Measurements from ENCODE around the gene RGS7BP.
"Not testable (repeated sequence)": the region's sequence is repeated elsewhere in the genome, so short reads cannot be mapped to it uniquely, and the experiment has no call there.

RGS7BP gene

DNA sequence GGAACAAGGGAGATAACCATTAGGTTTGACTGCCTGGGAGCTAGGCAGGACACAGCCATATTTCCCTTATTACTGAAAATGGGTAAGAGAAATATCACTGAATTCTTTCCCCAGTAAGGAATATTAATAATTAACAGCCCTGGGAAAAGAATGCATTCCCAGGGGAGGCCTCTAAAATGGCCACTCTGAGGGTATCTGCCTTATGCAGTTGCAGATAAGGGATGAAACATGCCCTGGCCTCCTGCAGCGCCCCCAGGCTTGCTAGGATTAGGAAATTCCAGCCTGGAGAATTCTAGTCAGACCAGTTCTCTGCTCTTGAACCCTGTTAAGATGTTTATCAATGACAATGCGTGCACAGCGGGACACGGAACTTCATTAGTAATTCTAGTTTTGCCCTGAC, 52.8 kb downstream of the RGS7BP start:
- not testable (repeated sequence) for DNase-seq (ENCODE audit: low read depth)

DNA sequence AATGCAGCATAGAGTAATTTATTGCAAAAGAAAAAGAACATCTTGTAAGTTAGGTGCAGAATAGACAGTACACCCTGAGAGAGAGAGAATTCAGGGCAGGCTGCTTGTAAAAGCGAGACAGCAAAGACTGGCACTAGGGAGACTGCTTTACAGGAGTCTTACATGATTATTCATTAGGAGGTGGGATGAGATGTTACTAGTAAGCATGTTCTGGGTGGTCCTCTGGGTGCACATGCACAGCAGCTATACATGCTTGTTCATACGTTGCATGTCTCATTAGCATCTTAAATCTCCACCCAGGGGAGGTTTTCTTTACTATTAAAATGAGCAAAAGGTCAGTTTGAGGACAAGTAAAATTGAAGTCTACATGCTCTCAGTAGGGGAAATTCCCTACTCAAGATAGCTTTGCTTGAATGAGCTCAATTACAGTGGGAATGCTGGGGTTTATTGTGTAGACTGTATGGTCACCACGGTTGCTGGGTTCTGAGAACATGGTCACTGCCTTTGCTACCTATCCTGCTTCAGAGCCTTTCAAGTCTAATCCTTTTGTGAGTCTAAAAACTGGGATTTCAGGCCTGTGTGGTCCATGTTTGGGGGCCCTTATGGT, 60.6 kb downstream of the RGS7BP start:
- no peak for DNase-seq (ENCODE audit: low read depth)

DNA sequence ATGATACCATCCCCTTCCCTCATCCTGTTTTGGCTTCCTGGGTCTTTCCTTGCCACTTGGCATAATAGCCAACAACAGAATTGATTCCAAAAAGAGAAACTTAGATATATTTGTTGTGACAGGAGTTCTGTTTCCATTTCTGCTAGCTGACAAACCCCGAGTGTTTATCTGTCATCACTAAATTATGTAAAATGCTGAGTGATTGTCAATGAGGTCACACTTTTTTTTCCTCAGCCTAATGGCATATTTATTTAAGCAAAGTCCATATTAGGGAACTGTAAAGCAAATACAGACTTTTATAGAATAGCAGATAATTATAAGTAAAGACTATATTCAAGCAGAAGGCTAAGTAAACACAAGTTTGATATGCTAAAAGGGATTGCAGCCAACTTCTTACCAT, 64.0 kb downstream of the RGS7BP start:
- no peak for DNase-seq (ENCODE audit: low read depth)

DNA sequence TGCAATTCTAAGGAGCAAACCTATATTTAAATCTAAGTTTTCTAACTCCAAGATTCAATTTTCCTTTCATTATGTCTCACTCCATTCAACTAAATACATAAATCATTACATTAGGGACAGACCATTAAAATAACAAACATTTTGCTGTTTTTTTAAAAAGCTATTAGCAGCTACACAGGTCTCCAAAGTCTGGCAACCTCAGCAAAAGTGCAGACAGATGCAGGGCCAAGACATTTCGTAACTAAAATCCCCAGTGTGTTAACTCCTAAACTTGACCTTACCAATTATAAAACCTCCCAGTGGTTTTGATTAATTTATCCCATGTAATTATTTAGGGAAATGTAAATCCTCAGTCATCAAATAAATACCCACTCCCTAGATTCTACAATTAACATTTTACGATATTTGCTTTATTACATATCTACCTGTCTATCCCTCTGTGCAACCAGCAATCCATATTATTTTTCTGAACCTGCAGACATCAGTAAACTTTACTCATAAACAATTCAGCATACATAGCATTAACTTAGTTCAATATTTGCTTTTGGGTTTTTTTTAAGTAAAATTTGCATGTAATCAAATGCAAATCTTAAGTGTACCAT, 64.7 kb downstream of the RGS7BP start:
- DNase-seq (ENCODE audit: low read depth), result no peak

- DNase-seq (ENCODE audit: low read depth), result no peak
Observed at GRCh38 chr5:64575561-64575960, 69.7 kb downstream of the RGS7BP start.

- DNase-seq (ENCODE audit: low read depth), result no peak
Observed at GRCh38 chr5:64576250-64576649, 70.4 kb downstream of the RGS7BP start.

DNA sequence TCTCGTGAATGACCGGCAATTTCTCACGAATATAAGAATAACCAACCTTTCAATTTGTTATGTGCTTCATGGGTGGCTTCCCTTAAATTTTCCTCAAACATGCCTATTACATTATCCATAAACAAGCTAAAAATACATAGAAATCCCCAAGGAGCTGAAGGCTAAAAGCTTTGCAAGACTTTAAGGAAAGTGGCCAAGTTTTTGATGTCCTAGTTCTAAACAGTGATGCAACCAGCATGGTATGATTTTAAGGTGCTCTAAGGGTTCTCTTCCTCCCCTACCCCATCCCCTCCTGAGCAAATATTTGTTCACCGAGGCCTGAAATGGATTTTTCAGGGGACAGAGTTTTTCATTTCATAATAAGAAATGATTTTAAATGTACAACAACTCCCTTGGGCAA, 79.8 kb downstream of the RGS7BP start:
- DNase-seq (ENCODE audit: low read depth), result no peak

- DNase-seq (ENCODE audit: low read depth), result no peak
Observed at GRCh38 chr5:64587370-64587769, 81.6 kb downstream of the RGS7BP start.

DNA sequence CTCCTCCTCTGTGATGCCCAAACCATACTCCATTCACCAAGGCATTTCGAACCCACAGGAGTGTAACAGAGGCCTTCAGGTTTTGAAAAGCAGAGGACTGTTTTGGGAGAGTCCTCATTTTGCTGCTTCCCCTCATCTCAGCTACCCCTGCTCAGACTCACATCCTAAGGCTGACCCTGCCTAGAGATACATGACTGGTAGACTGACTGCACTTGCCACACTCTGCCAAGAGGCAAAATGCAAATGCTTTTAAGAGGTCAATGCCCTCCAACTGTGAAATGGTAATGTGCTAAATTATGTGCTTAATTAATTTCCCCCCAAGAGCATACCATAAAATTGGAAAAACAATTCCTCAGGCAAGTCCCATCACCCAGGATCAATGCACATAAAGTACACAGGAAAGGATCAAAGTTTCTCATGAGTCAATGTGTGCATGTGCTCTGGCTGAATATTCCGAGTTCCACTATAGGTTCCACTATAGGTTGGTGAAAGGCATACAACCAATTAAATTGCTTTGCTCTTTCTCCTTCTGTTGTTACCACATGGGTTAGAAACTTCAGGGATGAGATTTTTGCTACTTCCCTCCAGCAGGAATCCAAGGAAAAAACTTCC, 87.0 kb downstream of the RGS7BP start:
- DNase-seq (ENCODE audit: low read depth), result no peak

DNA sequence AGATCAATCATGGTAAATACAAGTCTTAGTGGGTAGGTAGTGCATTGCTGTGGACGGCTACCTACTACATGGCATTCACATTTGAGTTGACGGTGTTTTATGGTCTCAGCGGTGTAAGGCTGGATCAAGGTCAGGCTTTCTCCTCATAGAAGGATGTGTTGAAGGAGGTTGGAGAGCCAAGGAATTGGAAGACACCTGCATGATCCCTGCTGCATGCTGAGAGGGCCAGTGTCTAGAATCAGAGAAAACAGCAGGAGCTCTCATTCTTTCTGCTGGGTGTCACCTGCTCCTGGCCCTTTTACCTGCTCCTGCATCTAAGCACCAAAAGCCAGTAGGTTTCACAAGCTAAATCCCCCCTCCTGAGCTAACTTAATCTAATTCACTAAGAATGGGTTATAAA, 88.2 kb downstream of the RGS7BP start:
- no peak for DNase-seq (ENCODE audit: low read depth)

- no peak for DNase-seq (ENCODE audit: low read depth)
Observed at GRCh38 chr5:64594601-64595000, 88.8 kb downstream of the RGS7BP start.

DNA sequence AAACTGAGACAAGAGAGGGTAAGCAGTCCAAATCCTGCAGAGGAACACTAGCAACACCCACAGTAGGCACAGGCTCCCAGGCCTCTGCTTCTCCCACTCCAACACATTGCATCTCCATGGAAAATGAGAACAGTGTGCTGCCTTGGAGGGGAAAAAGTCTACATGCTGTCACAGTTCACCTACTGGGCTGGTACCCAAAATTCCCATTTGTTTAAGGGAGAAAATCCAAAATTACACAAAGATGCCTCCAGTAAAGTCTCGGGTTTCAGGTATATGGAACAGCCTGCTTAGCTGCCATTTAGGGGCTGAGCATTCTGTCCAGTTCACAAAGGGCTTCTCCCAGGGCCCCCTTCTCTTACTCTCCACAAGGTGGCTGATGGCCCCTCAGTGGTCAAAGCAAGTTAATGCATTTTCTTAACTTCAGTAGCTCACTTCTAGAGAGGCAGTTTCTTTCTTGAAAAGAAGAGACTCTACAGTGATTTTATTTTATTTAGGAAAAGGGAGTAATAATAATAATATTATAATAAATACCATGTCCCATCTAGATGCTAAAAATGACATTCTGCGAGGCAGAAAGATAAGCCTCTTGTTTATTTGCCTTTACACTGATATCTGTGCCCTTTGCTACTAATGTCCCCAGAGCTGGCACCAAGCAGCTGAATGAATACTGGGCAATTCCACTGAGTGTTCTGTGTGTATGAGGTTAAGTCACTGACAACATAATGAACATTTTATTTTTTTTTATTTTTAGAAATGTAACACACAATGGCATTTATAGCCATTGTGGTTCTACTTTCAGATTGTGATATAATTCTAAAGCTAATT, 89.4 kb downstream of the RGS7BP start:
- no peak for DNase-seq (ENCODE audit: low read depth)

- DNase-seq (ENCODE audit: low read depth), result no peak
Observed at GRCh38 chr5:64599226-64599625, 93.4 kb downstream of the RGS7BP start.

DNA sequence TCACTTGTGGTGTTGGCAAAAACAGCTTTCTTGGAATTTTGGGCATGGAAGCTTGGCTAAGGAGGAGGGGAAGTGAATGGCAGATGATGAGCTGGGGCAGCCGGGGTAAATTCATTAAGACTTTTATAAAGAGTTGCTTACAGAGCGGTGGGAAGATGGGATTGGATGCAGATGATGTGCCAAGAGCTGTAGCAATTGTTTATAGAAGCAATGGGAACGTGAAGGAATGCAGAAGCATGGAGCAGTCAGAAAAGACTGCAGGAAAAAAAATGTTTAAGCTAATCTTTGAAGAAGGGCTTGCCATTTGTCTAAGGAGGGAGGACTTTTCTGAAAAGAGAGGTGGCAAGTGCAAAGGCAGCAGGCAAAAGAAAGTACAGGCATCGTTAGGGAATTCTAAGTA, 97.9 kb downstream of the RGS7BP start:
- no peak for DNase-seq (ENCODE audit: low read depth)

DNA sequence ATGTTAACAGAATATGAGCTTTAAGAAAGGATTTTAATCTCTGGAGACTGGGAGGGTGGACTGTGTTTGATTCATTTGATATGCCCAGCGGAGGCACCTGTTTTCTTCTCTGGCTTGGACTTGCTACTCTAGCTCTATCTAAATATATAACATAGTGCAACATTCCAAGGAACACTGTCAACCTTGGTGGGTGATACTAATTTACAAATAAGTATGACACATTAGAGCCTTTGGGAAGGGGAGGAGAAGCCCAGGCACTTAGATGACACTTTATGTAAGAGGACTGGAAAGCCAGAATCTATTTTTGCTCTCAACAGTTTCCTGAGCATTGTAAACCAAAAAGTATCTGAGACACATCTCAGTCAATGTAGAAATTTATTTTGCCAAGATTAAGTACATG, 101.1 kb downstream of the RGS7BP start:
- DNase-seq (ENCODE audit: low read depth), result no peak

GRCh38 chr5:64612344-64612961, 106.6 kb downstream of the RGS7BP start:
- DNase-seq (ENCODE audit: low read depth), result no peak

DNA sequence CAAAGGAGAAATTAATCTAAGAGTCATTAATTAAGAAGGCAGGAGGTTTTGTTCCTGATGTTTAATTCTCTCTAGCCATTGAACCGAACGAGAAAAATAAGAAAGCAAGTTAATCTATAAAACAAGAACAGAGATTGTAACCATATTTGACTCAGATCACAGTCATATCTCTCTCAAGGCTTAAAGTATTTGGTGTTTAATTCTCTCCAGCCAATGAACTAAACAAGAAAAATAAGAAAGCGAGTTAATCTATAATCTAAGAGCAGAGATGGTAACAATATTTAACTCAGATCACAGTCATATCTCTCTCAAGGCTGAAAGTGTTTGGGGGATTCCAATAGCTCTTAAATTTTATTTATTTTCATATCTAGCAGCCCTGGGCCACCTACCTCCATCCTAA, 110.1 kb downstream of the RGS7BP start:
- DNase-seq (ENCODE audit: low read depth), result no peak

DNA sequence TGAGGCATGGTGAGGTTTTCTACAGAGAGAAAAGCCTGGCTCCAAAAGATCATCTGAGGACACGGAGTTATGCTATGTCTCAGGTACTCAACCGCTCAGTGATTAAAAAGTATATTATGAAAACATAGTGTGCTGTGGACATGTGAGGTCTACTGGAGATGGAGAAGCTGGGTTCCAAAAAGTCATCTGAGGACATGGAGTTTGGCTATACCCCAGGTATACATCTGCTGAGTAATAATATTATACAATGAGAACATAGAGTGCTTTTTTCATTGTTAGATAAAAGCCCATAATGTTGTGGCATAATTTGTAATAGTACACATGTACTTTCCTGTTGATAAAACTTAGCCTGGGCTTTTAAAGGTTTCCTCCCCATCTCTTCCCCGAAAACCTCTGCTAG, 113.8 kb downstream of the RGS7BP start:
- no peak for DNase-seq (ENCODE audit: low read depth)

DNA sequence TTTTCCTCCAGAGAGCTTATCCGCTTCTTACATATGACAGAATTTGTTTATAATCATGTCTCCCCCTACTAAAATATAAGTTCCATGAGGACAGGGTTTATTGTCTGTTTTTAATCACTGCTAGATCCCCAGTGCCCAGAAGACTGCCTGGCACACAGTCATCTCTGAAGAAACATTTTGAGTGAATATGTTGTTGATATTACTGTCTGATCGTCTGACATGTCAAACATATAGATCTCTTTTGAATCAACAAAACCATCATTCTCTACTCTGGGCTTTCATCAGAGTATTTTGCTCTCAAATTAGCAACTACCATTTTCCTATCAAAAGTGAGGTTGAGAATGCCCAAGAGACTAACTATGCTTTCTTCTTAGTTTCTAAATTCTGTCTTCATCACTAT, 117.2 kb downstream of the RGS7BP start:
- no peak for DNase-seq (ENCODE audit: low read depth)

GRCh38 chr5:64625678-64626077, 119.9 kb downstream of the RGS7BP start:
- DNase-seq (ENCODE audit: low read depth), result no peak

DNA sequence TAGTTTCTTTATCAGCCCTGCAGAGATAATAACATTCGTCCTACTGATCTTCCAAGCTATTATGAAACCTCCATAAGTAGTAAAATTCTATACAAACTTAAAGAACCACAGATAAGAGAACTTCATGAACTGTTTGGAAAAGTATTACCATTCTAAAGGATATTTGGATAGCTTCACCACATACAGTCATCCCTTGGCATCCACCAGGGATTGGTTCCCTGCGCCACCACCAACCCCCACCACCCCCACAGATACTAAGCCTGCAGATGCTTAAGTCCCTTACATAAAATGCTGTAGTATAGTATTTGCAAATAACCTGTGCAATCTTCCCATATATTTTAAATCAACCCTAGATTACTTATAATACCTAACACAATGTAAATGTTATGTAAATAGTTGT, 123.1 kb downstream of the RGS7BP start:
- DNase-seq (ENCODE audit: low read depth), result no peak

- no peak for DNase-seq (ENCODE audit: low read depth)
Observed at GRCh38 chr5:64629841-64630240, 124.0 kb downstream of the RGS7BP start.

DNA sequence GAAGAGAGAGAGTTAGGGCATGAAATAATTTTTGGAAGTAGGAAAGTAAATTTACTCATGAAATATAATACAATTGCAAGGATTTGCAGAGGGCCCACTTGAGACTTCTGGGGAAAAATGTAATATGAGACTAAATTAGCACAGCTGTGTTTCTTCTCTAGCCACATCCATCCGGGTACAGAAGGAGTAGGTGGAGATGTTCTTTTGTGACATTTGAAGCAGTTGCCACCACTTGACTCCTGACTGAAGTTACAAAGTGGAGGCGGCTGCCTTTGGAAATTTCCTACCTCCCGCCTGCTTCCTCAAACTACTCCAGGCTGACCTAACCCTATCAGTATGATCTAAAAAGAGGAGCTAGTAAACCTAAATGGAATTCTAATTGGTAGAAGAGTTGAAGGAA, 126.4 kb downstream of the RGS7BP start:
- no peak for DNase-seq (ENCODE audit: low read depth)
